SK-N-SH treated with all-trans-retinoic acid at 6 μM for 48 hours (cell line): ENCODE results near the gene PGBD1.

Source experiments
- ARNTL ChIP-seq: fragments of 450-650 bp; formaldehyde crosslinking; IDR thresholded peaks from 2 replicates; pipeline ENCODE4 v1.5.0; 2020; ENCODE audit warnings: low read depth, mild to moderate bottlenecking, moderate library complexity, borderline replicate concordance
- GLIS3 ChIP-seq: fragments of 250-450 bp; sonication (Bioruptor Pico); IDR thresholded peaks from 2 replicates; pipeline ENCODE4 v1.5.0; 2020; ENCODE audit warnings: mild to moderate bottlenecking, moderate library complexity
- ISL1 ChIP-seq: fragments of 250-450 bp; sonication (Bioruptor Pico); IDR thresholded peaks from 2 replicates; pipeline ENCODE4 v2.1.2; 2022; ENCODE audit warnings: mild to moderate bottlenecking, moderate library complexity
- RARB ChIP-seq: fragments of 250-450 bp; sonication (Bioruptor Pico); IDR thresholded peaks from 2 replicates; pipeline ENCODE4 v1.8.0; 2021; ENCODE audit warnings: mild to moderate bottlenecking, moderate library complexity
- TCF4 ChIP-seq: fragments of 250-450 bp; sonication (Bioruptor Pico); IDR thresholded peaks from 2 replicates; pipeline ENCODE4 v1.8.0; 2021; ENCODE audit warnings: mild to moderate bottlenecking, moderate library complexity, borderline replicate concordance
- TOX ChIP-seq: fragments of 250-450 bp; sonication (Bioruptor Pico); IDR thresholded peaks from 2 replicates; pipeline ENCODE4 v1.8.0; 2021; ENCODE audit warnings: mild to moderate bottlenecking, moderate library complexity, borderline replicate concordance
- ZFP3 ChIP-seq: fragments of 250-450 bp; sonication (Bioruptor Pico); IDR thresholded peaks from 2 replicates; pipeline ENCODE4 v1.5.0; 2020; ENCODE audit warnings: mild to moderate bottlenecking, moderate library complexity
- ZFP30 ChIP-seq: fragments of 450-650 bp; formaldehyde crosslinking; IDR thresholded peaks from 2 replicates; pipeline ENCODE4 v1.5.0; 2022; ENCODE audit warnings: mild to moderate bottlenecking, moderate library complexity

DNA sequence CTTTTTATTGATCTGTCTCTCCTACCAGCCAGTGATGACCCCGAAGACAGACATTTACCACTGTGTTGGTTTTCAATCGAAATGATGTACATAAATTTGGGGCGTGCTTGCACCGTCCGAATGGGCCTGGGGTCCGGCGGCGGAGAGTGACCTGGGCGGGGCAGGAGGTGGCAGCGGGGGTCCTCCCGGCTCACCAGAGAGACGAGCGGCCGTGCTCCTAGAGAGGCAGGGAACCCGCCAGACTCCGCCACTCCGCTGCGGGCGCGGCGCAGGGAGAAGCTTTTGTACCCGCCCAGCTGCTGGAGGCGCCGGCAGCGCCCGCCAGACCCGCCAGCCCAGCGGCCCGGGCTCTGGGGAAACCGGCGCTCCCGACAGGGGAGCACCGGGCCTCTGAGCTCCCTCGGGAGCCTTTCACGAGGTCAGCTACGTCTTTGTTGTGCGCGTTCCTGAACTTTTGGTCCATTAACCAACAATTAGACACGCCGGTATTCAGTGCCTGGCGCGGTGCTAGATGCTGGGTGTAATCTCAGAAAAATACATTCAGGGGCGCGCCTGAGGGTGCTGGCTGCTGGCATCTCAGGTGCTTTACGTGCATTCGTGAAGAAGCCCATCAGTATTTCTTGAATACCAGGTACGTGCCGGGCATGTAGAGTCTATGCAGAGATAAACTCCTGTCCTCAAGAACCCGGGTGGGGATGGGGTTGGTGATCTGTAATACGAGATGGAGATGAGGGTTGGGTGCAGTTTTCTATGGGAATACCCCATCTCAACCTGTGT, at the start of gene PGBD1:
- no peak for TF ChIP-seq RARB (CRISPR knock-in tag)
- TF ChIP-seq ARNTL (CRISPR knock-in tag) = no peak
- no peak for TF ChIP-seq ZFP30 (CRISPR knock-in tag)
- no peak for TF ChIP-seq TCF4 (CRISPR knock-in tag)
- TF ChIP-seq GLIS3 (CRISPR knock-in tag) = 0 out of 2 replicates have a peak, but pooled peaks have one; percentile 7
- TF ChIP-seq TOX (CRISPR knock-in tag) = no peak
- no peak for TF ChIP-seq ZFP3 (CRISPR knock-in tag)
- no peak for TF ChIP-seq ISL1 (CRISPR knock-in tag)
